ENCODE results near the gene IRF2BP2. TPM values are rescaled to one million over a fixed set of nuclear protein-coding genes. Genes with fewer than 3 reads are reported as not detected.
"Not testable (repeated sequence)": the region's sequence is repeated elsewhere in the genome, so short reads cannot be mapped to it uniquely, and the experiment has no call there.

The IRF2BP2 gene
- total RNA-seq, 2 donors from 2014 or later = 84.5 to 134 TPM

- H3K4me1 Mint-ChIP-seq = peaks cover 21% of the 10 kb centered on the region
- ATAC-seq (replicated peaks) = no peak
- peak overlapping the region; percentile 87 for H3K4me3 Mint-ChIP-seq
- peak overlapping the region; percentile 88 for H3K27ac Mint-ChIP-seq
- H3K9me3 Mint-ChIP-seq = no peaks in the 10 kb centered on the region
- H3K27me3 Mint-ChIP-seq = no peaks in the 10 kb centered on the region
- peaks cover 70% of the 10 kb centered on the region for H3K36me3 Mint-ChIP-seq (ENCODE audit: low read depth)
Observed at GRCh38 chr1:234603221-234604204, 6.5 kb downstream of the IRF2BP2 start.

- H3K36me3 Mint-ChIP-seq (ENCODE audit: low read depth) = peaks cover 60% of the 10 kb centered on the region
- H3K9me3 Mint-ChIP-seq = no peaks in the 10 kb centered on the region
- H3K27me3 Mint-ChIP-seq = no peaks in the 10 kb centered on the region
- peak overlapping the region; percentile 87 for H3K4me3 Mint-ChIP-seq
- peak; percentile 55 for ATAC-seq (replicated peaks)
- H3K27ac Mint-ChIP-seq = peak overlapping the region; percentile 88
- H3K4me1 Mint-ChIP-seq = peaks cover 26% of the 10 kb centered on the region
Observed at GRCh38 chr1:234602334-234603220, 7.4 kb downstream of the IRF2BP2 start.

- H3K36me3 Mint-ChIP-seq (ENCODE audit: low read depth) = peaks cover 49% of the 10 kb centered on the region
- H3K4me3 Mint-ChIP-seq = peak overlapping the region; percentile 87
- H3K9me3 Mint-ChIP-seq = no peaks in the 10 kb centered on the region
- H3K27me3 Mint-ChIP-seq = no peaks in the 10 kb centered on the region
- peak overlapping the region; percentile 88 for H3K27ac Mint-ChIP-seq
- peaks cover 30% of the 10 kb centered on the region for H3K4me1 Mint-ChIP-seq
- ATAC-seq (replicated peaks) = no peak
Observed at GRCh38 chr1:234601301-234602017, 8.5 kb downstream of the IRF2BP2 start.

- H3K9me3 Mint-ChIP-seq = no peaks in the 10 kb centered on the region
- H3K36me3 Mint-ChIP-seq (ENCODE audit: low read depth) = peaks cover 41% of the 10 kb centered on the region
- H3K4me1 Mint-ChIP-seq = peaks cover 30% of the 10 kb centered on the region
- H3K27ac Mint-ChIP-seq = peak overlapping the region; percentile 64
- no peak for ATAC-seq (replicated peaks)
- no peaks in the 10 kb centered on the region for H3K27me3 Mint-ChIP-seq
- peak overlapping the region; percentile 87 for H3K4me3 Mint-ChIP-seq
Observed at GRCh38 chr1:234600418-234601281, 9.3 kb downstream of the IRF2BP2 start.

- Mint-ChIP-seq H3K36me3 (ENCODE audit: low read depth) (peaks cover 33% of the 10 kb centered on the region), H3K4me1 (peaks cover 27% of the 10 kb centered on the region), H3K9me3 (no peaks in the 10 kb centered on the region), H3K27me3 (no peaks in the 10 kb centered on the region), H3K27ac (peak overlapping the region; percentile 65), H3K4me3 (peak overlapping the region; percentile 87)
- ATAC-seq (replicated peaks) = peak; percentile 80
Observed at GRCh38 chr1:234599617-234600417, 10.2 kb downstream of the IRF2BP2 start.

- peaks cover 26% of the 10 kb centered on the region for H3K36me3 Mint-ChIP-seq (ENCODE audit: low read depth)
- no peaks in the 10 kb centered on the region for H3K9me3 Mint-ChIP-seq
- ATAC-seq (replicated peaks) = no peak
- peaks cover 26% of the 10 kb centered on the region for H3K4me1 Mint-ChIP-seq
- H3K27ac Mint-ChIP-seq = peak overlapping the region; percentile 65
- no peaks in the 10 kb centered on the region for H3K27me3 Mint-ChIP-seq
- H3K4me3 Mint-ChIP-seq = peak overlapping the region; percentile 87
Observed at GRCh38 chr1:234598974-234599616, 10.9 kb downstream of the IRF2BP2 start.

GRCh38 chr1:234597894-234598293 is 12.1 kb downstream of the IRF2BP2 start:
- H3K36me3 Mint-ChIP-seq (ENCODE audit: low read depth) = peaks cover 14% of the 10 kb centered on the region
- H3K27ac Mint-ChIP-seq = peak overlapping the region; percentile 50
- peak; percentile 20 for ATAC-seq (replicated peaks)
- H3K4me1 Mint-ChIP-seq = peaks cover 19% of the 10 kb centered on the region
- H3K9me3 Mint-ChIP-seq = no peaks in the 10 kb centered on the region
- no peaks in the 10 kb centered on the region for H3K27me3 Mint-ChIP-seq
- H3K4me3 Mint-ChIP-seq = no peak overlapping the region

- Mint-ChIP-seq H3K27me3 (no peaks in the 10 kb centered on the region), H3K4me3 (no peak overlapping the region), H3K36me3 (ENCODE audit: low read depth) (no peaks in the 10 kb centered on the region), H3K9me3 (no peaks in the 10 kb centered on the region), H3K4me1 (peaks cover 9% of the 10 kb centered on the region), H3K27ac (no peak overlapping the region)
- no peak for ATAC-seq (replicated peaks)
Observed at GRCh38 chr1:234595899-234596298, 14.1 kb downstream of the IRF2BP2 start.

GRCh38 chr1:234594575-234594974 is 15.4 kb downstream of the IRF2BP2 start:
- H3K9me3 Mint-ChIP-seq; H3K4me1 Mint-ChIP-seq; H3K27ac Mint-ChIP-seq; H3K4me3 Mint-ChIP-seq; ATAC-seq (replicated peaks); H3K36me3 Mint-ChIP-seq (ENCODE audit: low read depth); H3K27me3 Mint-ChIP-seq: not testable (repeated sequence)

GRCh38 chr1:234593771-234594504 is 16.0 kb downstream of the IRF2BP2 start:
- H3K36me3 Mint-ChIP-seq (ENCODE audit: low read depth) = no peaks in the 10 kb centered on the region
- peaks cover 9% of the 10 kb centered on the region for H3K4me1 Mint-ChIP-seq
- no peak overlapping the region for H3K4me3 Mint-ChIP-seq
- no peaks in the 10 kb centered on the region for H3K9me3 Mint-ChIP-seq
- H3K27ac Mint-ChIP-seq = no peak overlapping the region
- no peaks in the 10 kb centered on the region for H3K27me3 Mint-ChIP-seq
- ATAC-seq (replicated peaks) = no peak

- Mint-ChIP-seq H3K27me3 (no peaks in the 10 kb centered on the region), H3K36me3 (ENCODE audit: low read depth) (no peaks in the 10 kb centered on the region), H3K4me3 (no peak overlapping the region), H3K9me3 (no peaks in the 10 kb centered on the region), H3K27ac (no peak overlapping the region), H3K4me1 (peaks cover 9% of the 10 kb centered on the region)
- no peak for ATAC-seq (replicated peaks)
Observed at GRCh38 chr1:234593109-234593508, 16.9 kb downstream of the IRF2BP2 start.

GRCh38 chr1:234592240-234592639 is 17.7 kb downstream of the IRF2BP2 start:
- Mint-ChIP-seq H3K36me3 (ENCODE audit: low read depth) (no peaks in the 10 kb centered on the region), H3K4me1 (peaks cover under 1% of the 10 kb centered on the region), H3K27ac (no peak overlapping the region), H3K9me3 (no peaks in the 10 kb centered on the region), H3K4me3 (no peak overlapping the region), H3K27me3 (no peaks in the 10 kb centered on the region)
- ATAC-seq (replicated peaks) = no peak
